ENCODE results near the gene SCARF2.

Gene SCARF2

DNA sequence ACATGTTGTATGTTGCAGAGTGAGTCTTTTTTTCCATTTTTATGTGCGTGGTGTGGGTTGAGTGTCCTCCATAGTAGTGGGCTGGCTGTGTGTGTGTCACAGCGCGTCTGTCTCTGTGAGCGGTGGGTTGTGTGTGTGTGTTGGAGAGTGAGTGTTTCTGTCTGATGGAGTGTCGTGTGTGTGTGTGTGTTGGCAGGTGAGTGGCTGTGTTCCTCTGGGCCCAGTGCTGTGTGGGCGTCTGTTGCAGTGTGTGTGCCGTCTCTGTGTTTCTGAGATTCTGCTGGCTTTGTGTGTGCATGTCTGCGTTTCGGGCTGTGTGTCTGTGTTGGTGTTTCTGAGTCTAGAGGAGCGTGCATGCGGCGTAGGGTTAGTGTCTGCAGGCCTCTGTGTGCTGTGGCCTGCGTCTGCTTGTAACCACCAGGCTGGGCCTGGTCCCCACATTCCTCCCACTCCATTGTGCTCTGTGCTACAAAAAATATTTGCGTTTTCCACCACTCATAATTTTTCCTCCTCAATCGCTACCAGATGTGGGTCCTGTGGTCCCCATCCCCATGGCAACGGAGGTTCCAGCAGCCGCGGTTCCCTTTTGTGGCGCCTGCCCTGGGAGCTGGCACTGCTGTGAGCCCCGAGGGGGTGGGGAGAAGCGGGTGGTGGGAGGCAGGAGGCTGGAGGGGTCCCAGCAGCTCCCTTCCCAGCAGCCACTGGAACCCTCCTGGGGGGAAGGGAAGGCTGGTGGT, 15.2 kb downstream of the SCARF2 start (continued):
- TF ChIP-seq, protein P1, sequence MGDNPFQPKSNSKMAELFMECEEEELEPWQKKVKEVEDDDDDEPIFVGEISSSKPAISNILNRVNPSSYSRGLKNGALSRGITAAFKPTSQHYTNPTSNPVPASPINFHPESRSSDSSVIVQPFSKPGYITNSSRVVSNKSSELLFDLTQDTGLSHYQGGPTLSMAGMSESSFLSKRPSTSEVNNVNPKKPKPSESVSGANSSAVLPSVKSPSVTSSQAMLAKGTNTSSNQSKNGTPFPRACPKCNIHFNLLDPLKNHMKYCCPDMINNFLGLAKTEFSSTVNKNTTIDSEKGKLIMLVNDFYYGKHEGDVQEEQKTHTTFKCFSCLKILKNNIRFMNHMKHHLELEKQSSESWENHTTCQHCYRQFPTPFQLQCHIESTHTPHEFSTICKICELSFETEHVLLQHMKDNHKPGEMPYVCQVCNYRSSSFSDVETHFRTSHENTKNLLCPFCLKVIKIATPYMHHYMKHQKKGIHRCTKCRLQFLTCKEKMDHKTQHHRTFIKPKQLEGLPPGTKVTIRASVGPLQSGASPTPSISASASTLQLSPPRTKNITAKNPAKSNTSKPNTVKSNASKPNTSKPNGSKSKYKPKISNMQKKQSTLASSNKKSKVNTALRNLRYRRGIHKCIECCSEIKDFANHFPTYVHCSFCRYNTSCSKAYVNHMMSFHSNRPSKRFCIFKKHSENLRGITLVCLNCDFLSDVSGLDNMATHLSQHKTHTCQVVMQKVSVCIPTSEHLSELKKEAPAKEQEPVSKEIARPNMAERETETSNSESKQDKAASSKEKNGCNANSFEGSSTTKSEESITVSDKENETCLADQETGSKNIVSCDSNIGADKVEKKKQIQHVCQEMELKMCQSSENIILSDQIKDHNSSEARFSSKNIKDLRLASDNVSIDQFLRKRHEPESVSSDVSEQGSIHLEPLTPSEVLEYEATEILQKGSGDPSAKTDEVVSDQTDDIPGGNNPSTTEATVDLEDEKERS (tag by site-specific recombination; IDR thresholded peaks at IDR 0.05) = no peak
- TF ChIP-seq ZNF747 (tag by site-specific recombination; IDR thresholded peaks at IDR 0.05) (no peak), ZNF426 (tag by site-specific recombination; IDR thresholded peaks at IDR 0.05) (no peak), TCF7L2 (IDR thresholded peaks at IDR 0.05; ENCODE audit: borderline replicate concordance, low read depth, low read length) (no peak), ZNF341 (tag by site-specific recombination; IDR thresholded peaks at IDR 0.05; ENCODE audit: low read depth) (0 out of 2 replicates have a peak, but pooled peaks have one; percentile 18), ZNF791 (tag by site-specific recombination; IDR thresholded peaks at IDR 0.05) (no peak), ZFHX2 (tag by site-specific recombination; conservative IDR thresholded peaks at IDR 0.05) (peak; percentile 84), ZNF660 (tag by site-specific recombination; IDR thresholded peaks at IDR 0.05) (no peak), ZNF350 (tag by site-specific recombination; IDR thresholded peaks at IDR 0.05) (no peak), ZNF529 (tag by site-specific recombination; IDR thresholded peaks at IDR 0.05; ENCODE audit: insufficient replicate concordance) (no peak), TRIM28 (IDR thresholded peaks at IDR 0.05; ENCODE audit: borderline replicate concordance, low read length) (no peak), ZNF138 (tag by site-specific recombination; IDR thresholded peaks at IDR 0.05; ENCODE audit: borderline replicate concordance) (no peak), ZIC2 (tag by site-specific recombination; IDR thresholded peaks at IDR 0.05) (0 out of 2 replicates have a peak, but pooled peaks have one; percentile 12)
- TF ChIP-seq, protein P2, sequence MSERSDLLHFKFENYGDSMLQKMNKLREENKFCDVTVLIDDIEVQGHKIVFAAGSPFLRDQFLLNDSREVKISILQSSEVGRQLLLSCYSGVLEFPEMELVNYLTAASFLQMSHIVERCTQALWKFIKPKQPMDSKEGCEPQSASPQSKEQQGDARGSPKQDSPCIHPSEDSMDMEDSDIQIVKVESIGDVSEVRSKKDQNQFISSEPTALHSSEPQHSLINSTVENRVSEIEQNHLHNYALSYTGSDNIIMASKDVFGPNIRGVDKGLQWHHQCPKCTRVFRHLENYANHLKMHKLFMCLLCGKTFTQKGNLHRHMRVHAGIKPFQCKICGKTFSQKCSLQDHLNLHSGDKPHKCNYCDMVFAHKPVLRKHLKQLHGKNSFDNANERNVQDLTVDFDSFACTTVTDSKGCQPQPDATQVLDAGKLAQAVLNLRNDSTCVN (tag by site-specific recombination; optimal IDR thresholded peaks at IDR 0.05) = no peak
- TF ChIP-seq, protein P3, sequence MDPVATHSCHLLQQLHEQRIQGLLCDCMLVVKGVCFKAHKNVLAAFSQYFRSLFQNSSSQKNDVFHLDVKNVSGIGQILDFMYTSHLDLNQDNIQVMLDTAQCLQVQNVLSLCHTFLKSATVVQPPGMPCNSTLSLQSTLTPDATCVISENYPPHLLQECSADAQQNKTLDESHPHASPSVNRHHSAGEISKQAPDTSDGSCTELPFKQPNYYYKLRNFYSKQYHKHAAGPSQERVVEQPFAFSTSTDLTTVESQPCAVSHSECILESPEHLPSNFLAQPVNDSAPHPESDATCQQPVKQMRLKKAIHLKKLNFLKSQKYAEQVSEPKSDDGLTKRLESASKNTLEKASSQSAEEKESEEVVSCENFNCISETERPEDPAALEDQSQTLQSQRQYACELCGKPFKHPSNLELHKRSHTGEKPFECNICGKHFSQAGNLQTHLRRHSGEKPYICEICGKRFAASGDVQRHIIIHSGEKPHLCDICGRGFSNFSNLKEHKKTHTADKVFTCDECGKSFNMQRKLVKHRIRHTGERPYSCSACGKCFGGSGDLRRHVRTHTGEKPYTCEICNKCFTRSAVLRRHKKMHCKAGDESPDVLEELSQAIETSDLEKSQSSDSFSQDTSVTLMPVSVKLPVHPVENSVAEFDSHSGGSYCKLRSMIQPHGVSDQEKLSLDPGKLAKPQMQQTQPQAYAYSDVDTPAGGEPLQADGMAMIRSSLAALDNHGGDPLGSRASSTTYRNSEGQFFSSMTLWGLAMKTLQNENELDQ (tag by site-specific recombination; IDR thresholded peaks at IDR 0.05; ENCODE audit: low read depth) = no peak

DNA sequence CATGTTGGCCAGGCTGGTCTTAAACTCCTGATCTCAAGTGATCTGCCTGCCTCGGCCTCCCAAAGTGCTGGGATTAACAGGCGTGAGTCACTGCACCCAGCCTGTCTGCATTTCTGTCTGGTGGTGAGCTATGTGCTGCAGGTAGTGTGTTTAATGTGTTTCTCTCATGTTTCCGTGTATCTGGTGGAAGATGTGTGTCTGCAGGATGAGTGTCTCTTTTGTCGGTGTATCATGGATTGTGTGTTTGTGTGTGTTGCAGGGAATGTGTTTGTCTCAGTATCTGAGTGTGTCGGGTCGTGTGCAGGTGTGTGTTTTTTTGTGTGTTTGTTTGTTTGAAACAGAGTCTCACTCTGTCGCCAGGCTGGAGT, 16.1 kb downstream of the SCARF2 start:
- Histone ChIP-seq H3K36me3 (ENCODE audit: control insufficient read depth in 2 of 2, insufficient read depth in 1 of 2, low read length in 2 of 2) (peaks cover 0 to 24% of the 10 kb centered on the region in 2 experiments; a peak in 1 of 3 replicates), H3K4me1 (ENCODE audit: control insufficient read depth, insufficient read depth, low read length) (no peaks in the 10 kb centered on the region), H3K27ac (ENCODE audit: extremely low read depth, low read depth, low read length) (no peak overlapping the region), H3K4me3 (ENCODE audit: low read depth, low read length) (no peak overlapping the region), H3K9me3 (ENCODE audit: control insufficient read depth, insufficient read depth, low read depth, low read length) (no peaks in the 10 kb centered on the region)
- POLR2A ChIA-PET = no interaction called here
- TF ChIP-seq ZNF132 (tag by site-specific recombination; IDR thresholded peaks at IDR 0.05; ENCODE audit: borderline replicate concordance) (no peak), ZNF561 (tag by site-specific recombination; IDR thresholded peaks at IDR 0.05; ENCODE audit: borderline replicate concordance) (no peak), ZNF202 (tag by site-specific recombination; IDR thresholded peaks at IDR 0.05; ENCODE audit: borderline replicate concordance) (no peak), ZNF354C (tag by site-specific recombination; IDR thresholded peaks at IDR 0.05; ENCODE audit: borderline replicate concordance, low read depth) (no peak), ZNF423 (tag by site-specific recombination; IDR thresholded peaks at IDR 0.05) (no peak), ZEB2 (tag by site-specific recombination; IDR thresholded peaks at IDR 0.05) (no peak), ZNF433 (tag by site-specific recombination; IDR thresholded peaks at IDR 0.05; ENCODE audit: low read depth) (no peak)
- TF ChIP-seq, protein P4, sequence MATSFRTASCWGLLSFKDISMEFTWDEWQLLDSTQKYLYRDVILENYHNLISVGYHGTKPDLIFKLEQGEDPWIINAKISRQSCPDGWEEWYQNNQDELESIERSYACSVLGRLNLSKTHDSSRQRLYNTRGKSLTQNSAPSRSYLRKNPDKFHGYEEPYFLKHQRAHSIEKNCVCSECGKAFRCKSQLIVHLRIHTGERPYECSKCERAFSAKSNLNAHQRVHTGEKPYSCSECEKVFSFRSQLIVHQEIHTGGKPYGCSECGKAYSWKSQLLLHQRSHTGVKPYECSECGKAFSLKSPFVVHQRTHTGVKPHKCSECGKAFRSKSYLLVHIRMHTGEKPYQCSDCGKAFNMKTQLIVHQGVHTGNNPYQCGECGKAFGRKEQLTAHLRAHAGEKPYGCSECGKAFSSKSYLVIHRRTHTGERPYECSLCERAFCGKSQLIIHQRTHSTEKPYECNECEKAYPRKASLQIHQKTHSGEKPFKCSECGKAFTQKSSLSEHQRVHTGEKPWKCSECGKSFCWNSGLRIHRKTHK (tag by site-specific recombination; IDR thresholded peaks at IDR 0.05) = no peak
- CTCF ChIA-PET = interaction anchor here (0.6 to 1.4 kb wide), 7 partner anchors 33 to 278 kb away, joined by 3 to 4 read pairs (median 3); no protein-coding TSS in a partner anchor

Measured in HEK293 (cell line).